NCI-H2081 treated with DMSO at 0.1 percent for 48 hours (cell line): Measurements from ENCODE around the gene CD38.
"Not testable (repeated sequence)": the region's sequence is repeated elsewhere in the genome, so short reads cannot be mapped to it uniquely, and the experiment has no call there.

Experiments used
- DNase-seq: peaks from one replicate; lab custom pipeline; 2025; lab: John Stamatoyannopoulos, UW

Gene CD38

DNA sequence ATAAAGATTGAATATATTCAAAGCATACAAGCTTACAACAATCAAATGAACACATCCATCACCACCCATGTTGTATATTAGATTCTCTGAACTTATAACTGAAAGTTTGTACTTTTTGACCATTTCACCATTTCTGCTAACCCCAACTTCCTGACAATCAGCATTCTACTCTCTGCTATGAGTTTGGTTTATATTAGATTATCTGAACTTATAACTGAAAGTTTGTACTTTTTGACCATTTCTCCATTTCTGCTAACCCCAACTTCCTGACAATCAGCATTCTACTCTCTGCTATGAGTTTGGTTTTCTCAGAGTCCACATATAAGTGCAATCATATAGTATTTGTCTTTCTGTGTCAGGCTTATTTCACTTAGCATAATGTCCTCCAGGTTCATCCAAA, 15.7 kb upstream of the CD38 start:
- DNase-seq: not testable (repeated sequence)

DNA sequence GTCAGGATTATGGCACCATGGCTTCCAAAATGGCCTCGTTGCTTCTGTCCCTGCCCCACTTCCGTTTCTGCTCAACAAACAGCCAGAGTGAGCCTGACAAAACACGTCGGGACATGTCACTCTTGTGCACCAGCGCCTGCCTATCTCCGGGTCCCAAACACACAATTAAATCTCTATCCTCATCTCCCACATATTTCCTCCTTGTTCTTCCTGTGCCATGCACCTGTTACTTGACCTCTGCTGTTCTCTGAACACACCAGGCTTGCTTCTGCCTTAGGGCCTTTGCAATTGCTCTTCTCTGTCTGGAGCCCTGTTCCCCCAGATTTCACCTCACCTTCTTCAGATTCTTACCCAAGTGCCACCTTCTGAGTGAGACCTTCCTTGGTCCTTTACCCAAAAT, 12.7 kb upstream of the CD38 start:
- DNase-seq: no peak

DNA sequence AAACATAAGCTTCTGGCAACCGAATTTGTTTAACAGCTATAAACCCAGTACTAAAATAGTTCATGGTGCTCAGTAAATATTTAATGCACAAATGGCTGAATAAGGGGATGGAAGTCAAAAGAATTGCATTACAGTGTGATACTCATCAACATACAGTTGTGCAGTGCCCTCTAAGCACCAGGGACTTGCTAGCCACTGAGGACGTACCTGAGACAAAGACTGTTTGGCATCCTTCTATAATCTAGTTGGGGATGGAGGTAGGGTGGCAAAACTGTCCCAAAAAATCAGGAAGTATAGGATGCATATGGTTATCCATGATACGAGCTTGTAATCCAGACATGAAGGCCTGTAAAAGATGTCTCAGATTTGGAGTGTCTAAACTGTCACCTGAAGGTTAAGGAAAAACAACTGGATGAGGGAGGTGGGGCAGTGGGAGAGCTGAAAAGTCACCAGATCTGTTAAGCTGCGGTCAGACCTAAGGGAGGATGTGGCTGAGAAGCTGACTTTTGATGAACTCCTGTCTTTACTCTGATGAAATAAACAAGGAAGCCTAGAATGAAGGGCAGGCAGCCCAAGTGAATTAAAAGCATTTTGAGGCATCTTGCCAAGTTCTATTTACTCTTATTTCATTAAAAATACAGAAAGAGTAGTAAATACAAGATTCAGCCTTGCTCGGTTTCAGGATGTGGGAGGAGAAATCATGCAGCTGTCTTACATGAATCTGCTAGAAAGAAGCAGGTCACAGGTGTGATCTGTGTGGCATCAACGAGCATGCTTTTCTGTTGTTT, 12.0 kb upstream of the CD38 start:
- no peak for DNase-seq

DNA sequence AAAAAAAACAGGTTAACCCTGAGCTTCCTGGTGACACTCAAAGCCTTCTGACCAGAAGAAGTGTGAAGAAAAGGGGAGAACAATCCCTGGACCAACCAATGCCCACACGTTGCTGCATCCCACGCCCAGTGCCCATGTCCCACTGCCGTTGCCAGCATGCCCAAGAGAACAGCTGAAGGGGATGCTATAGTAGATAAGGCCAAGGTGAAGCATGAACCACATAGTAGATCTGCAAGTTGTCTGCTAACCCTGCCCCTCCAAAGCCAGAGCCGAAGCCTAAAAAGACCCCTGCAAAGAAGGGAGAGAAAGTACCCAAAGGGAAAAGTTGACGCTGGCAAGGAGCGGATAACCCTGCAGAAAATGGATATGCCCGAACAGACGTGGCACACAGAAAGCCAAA, 11.3 kb upstream of the CD38 start:
- no peak for DNase-seq

DNA sequence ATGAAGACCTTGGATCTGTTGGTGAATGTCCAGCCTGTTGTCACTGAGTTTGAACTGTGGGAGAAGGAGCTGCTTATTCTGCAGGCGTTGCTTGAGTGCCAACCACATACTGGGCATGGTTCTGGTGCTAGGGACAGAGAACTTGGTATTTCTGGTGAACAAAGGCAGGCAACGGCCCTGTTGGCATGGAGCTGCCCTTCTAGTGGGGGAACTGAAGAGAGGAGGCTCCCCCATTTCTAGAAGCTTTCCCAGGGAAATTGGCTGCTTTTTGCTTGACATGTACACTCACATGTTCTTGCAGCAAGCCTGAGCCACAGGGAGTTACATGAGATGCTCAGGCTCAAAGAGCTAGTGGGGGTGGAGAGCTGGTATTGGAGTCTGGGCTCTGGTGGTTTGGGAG, 8.9 kb upstream of the CD38 start:
- no peak for DNase-seq

DNA sequence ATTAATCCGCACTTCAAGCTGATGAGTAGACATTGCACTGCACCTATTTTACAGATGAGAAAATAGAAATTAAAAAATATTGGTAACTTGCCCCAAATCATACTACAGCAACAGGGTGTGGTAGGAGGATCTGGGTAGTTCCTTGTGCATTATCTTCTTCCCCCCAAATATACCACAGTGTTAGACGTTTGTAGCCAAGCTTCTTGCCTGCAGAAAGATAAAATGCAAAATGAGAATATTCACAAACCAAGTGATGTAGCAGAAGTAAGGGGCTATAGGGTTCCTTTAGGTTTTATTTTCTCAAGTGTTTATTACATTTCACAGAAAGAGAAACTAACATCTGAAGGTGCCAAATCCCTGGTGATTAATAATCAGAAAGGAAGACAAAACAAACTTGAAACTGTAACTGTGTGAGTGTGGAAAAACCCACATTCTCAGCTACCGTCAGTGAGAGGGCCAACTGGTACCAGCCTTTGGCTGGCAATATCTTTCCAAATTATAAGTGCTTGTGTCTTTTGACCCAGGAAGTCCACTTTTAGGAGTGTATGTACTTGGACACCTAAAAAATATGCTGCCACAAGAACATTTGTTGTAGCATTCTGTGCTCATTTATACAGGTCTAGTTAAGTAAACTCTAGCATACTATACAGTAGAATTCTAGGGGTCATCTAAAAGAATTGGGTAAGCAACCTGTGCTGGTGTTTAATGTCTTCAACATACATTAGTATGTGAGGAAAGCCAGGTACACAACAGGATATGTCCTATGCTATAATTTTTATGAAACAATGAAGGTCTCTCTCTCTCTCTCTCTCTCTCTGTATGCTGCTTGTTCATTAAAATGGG, 6.7 kb upstream of the CD38 start:
- DNase-seq: no peak

DNA sequence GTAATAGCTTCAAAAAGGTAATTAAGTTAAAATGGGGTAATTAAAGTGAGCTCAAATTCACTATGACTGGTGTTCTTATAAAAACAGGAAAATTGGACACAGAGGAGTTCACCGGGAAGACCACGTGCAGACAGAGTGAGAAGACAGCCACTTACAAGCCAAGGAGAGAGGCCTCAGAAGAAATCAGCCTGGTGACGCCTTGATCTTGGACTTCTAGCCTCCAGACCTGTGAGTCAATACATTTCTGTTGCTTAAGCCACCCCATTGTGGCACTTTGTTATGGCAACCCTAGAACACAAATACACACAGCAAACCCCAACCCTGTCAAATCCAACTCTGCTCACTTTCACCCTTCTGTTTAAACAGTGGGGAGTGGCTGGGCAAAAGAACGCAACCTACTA, 4.1 kb upstream of the CD38 start:
- DNase-seq: no peak

DNA sequence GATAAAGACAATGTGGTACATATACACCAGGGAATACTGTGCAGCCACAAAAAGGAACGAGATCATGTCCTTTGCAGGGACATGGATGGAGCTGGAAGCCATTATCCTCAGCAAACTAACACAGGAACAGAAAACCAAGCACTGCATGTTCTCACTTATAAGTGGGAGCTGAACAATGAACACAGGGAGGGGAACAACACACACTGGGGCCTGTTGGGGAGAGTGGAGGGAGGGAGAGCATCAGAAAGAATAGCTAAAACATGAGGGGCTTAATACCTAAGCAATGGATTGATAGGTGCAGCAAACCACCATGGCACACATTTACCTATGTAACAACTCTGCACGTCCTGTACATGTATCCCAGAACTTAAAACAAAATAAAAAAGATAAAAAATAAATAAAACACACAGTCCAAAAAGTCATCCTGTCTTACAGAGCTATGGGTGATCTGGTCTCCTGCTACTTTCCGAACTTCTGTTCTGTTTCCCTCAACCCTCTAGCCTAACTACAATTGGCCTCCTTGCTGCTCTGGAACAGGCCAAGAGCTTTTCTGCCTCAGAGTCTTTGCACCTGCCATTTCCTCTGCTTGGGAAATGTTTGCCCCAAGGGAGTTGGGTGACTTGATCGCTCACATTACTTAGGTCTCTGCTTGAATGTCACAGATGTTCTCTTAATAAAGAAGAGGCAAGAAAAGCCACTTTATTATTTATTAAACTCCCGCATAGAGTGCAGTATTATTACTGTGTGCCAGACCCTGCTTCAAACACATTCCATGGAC, 1.1 kb upstream of the CD38 start:
- DNase-seq: no peak

DNA sequence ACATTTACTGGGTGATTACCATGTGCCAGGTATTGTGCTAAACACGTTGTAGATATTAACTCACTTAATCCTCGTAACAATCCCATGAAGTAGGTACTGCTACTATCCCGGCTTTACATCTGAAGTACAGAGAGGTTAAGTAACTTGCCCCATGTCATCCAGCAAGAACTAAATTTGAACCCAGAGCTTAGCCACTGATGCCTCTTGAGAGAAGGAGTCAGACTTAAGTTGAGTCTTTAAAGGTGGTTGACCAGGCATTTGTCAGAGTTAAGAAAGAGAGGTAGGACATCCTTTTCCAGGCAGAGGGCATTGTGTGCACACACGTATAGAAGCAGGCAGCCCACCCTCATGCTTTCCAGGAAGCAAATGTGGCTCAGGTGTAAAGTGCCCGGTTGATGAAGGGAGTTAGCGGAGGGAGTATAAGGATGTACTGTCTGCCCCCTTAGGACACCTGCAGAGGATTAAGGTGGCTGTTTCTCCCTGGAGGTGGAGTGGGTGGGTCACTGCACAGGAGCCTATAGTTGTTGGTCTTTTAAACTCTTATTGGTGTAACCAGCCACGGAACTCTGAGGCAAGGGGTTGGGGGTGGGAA, 335 bp upstream of the CD38 start:
- DNase-seq: no peak

DNA sequence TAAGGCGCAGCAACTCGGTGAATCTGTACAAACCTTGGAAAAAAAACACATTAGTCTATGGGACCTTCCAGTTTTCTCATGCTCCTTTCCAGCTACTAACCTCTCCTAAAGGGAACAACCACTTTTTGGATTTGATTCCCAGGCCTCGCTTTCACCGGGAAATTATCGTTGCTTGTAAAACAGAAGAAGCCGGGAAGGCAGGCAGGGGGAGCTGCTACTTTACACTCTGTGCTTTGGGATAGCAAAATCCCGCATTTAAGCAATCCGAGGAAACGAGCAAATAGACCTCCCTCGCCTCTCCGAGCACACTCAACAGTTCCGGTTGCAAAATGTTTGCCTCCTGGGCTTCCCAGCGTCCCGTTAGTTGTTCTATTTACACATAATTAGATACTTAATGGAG, 1.2 kb downstream of the CD38 start:
- no peak for DNase-seq

DNA sequence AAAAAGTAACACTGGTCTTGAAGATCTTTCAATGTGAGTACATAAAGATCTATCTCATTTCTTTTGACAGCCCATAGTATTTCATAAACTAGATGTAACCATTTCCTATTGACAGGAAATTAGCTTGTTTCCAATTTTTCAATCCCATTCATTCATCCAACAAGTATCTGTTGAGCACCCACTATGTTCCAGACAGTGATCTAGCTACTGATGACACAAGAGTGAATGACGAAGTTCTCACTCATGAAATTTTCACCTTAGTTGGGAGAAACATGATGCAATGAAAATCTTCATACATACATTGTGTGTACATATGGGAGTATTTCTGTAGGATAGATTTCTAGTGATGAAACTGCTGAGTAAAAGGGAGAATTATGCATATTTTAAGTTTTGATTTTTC, 1.7 kb downstream of the CD38 start:
- no peak for DNase-seq

DNA sequence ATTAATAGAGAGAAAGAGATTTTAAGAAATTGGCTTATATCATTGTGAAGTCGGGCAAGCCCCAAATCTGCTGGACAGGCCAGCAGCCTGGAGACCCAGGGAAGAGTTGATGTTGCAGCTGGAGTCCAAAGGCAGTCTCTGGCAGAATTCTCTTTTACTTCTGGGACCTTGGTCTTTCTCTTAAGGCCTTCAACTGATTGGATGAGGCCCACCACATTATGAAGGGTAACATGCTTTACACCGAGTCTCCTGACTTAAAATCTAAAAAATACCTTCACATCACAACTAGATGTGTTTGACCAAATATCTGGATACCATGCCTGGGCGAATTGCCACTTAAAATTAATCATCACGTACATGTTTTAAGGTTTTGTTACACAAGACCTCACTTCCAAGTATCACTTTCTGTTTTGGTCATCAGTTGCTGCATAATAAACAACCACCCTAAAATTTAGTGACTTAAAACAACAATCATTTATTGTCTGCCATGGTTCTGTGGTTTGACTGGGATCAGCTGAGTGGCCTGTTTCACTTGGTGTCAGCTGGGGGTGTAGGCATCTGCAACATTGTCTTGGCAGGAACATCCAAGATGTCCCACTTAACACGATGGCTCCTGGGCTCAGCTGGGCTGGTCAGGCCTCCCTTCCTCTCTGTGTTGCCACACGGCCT, 3.4 kb downstream of the CD38 start:
- DNase-seq: no peak

DNA sequence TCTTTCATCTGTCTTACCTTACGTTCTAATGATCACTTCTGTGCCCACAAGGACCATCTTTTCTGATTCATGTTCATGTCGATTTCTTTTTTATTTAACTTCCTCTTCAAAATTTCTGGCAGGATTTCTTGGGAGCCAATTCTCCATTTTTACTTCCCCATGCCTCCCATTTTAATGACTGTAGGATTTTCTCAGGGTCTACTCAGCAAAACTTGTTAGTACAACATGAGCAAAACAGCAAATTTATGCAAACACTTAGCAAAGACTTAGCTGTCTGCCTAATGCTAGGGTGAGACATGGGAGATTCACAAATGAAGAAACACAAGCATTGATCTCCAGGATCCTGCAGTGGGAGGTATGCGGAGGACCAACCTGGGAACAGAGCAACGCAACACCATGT, 5.5 kb downstream of the CD38 start:
- DNase-seq: no peak

DNA sequence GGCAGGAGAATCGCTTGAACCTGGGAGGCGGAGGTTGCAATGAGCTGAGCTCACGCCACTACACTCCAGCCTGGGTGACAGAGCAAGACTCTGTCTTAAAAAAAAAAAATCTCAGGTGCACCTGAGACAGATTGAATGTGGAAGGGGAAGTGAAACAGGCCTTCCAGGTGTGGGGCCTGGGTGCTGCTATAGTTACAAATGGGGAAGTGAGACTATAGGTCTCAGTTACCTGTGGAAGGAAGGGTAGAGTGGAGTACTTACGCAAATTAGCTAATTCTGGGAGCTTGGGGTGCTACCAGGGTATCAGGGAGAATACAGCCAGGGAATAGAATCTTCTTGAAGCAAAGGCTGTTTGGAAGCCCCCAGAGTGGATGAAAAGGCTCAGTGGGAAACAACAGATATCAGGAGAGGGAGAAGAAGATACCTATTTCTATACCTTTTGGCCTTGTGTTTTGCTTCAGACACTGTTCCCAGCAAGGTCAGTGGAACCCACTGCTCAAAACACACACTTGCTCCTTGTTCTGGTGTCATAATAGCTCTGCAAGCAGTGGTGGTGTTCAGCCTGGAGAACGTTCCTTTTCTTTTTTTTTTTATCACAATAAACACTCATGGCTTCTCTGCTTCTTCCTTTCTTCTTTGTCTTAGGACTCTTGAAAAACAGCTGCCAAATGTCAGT, 7.0 kb downstream of the CD38 start:
- no peak for DNase-seq

DNA sequence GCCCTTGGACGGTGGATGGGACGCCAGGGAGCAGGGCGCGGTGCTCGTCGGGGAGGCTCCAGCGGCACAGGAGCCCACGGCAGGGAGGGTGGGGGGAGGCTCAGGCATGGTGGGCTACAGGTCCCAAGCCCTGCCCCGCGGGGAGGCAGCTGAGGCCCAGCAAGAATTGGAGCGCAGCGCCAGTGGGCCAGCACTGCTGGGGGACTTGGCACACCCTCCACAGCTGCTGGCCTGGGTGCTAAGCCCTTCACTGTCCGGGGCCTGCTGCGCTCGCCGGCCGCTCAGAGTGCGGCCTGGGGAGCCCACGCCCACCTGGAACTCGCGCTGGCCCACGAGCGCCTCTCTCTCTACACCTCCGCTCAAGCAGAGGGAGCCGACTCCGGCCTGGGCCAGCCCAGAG, 8.6 kb downstream of the CD38 start:
- no peak for DNase-seq

DNA sequence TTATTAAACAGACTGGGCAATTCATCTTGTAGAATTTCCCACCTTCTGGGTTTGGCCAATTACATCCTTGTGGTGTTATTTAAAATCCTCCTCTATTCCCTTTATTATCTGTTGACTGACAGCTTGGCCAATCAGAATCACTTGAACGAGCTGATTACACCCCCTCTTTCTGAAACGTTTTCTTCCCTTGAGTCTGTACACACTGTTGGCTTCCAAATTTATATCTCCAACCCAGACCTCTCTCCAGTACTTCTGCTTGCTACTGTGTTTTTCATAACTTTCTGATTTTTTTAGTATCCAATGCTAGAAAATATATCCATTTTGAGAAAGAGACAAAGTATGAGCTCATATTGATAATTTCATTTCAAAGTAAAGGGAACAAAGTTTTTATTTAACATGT, 14.8 kb downstream of the CD38 start:
- DNase-seq: no peak

DNA sequence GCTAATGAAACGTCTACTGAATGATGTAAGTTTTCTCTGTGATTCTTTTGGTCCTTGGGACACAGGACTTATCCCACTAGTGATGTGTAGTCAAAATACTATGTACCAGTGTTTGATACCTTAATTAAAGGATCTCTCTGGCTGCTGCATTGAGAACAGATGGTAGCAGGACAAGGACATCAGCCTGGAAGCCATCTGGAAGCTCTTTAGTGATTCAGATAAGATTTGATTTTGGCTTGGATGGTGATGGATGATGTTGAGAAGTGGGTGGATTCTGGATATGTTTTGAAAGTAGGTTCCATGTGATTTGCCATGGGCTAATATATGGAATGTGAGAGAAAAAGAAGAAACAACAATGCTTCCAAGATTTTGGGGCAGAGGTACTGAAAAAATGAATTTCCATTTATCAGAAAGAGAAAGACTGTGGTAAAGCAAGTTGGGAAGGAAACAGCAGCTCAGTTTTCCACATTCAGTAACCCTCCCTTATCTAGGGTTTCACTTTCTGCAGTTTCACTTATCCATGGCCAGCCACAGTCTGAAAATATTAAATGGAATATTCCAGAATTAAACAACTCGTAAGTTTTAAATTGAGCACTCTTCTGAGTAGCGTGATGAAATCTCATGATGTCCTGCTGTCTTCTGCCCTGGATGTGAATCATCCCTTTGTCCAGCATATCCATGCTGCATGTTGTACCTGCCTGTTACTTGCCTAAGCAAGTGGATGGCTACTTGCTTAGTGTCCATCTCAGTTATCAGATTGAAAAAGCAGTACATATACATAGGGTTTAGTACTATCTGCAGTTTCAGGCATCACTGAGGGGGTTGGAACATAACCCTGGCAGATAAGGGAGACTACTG, 15.6 kb downstream of the CD38 start:
- DNase-seq: no peak

DNA sequence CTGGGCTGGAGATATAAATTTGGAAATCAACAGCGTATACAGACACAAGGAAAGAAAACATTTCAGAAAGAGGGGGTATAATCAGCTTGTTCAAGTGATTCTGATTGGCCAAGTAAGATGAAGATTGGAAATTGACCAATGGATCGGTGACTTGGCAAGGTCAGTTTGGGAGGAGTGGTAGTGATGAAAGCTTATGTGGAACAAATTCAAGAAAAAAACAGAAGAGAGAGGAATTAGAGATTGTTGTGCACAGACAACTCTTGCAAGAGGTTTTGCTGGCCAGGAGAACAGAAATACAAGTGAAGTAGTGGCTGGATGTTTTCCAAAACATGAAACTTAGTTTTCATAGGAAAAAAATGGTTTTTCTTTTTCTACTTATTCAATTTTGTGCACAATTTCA, 16.3 kb downstream of the CD38 start:
- no peak for DNase-seq

DNA sequence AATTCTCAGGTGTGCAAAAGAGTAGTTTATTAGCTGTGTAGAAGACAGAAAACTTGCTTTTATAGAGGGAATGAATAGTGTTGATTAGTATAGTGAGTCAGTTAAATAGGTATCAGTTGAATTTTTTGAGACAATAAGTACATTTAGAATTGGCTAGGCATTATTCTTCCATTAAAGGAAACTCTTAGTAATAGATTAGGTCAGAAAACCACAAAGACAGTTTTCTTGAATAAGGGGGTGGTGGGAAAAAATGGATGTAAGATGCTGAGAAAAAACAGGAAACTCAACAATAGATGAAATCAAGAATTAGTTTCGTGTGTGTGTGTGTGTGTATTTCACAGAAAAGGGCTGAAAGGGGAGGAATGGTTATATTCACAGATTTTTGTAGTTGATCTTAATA, 16.8 kb downstream of the CD38 start:
- no peak for DNase-seq

DNA sequence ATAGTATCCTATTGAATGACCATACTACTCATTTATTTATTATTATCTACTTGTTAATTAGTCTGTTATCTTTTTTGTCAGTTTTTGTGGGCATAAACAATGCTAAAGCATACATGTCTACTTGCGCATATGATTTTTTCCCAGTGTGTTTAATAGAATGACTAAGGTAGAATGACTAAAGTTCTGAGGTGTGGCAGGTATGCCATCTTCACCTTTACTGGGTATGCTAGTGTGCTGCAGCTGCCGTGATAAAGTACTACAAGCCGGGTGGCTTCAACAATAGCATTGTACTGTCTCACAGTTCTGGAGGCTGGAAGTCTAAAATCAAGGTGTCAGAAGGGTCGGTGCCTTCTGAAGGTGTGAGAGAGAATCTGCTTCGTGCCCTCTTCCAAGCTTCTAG, 19.2 kb downstream of the CD38 start:
- DNase-seq: no peak
